ENCODE data around the gene CDH16. TPM values are rescaled to one million over a fixed set of nuclear protein-coding genes. Genes with fewer than 3 reads are reported as not detected.

Gene CDH16
- total RNA-seq, result 1 to 10 TPM in 2 of 6 donors, under 1 TPM in 1, not detected in 3; 0.40 to 1.8 (median 1.7) TPM

GRCh38 chr16:66918803-66919568, at the start of gene CDH16:
Gene CDH16 (minus strand): TSS chr16:66918885. CDS start chr16:66918065, 820 bp downstream.
- DNase-seq, result no peak
- Histone ChIP-seq H3K9me3 (no peaks in the 10 kb centered on the region), H3K27ac (peak within 1 kb of the TSS in 2 of 4 donors; percentile 11 to 26), H3K4me3 (no peak within 1 kb of the TSS), H3K27me3 (peaks cover 0 to 1% (median 0%) of the 10 kb centered on the region in 4 donors), H3K4me1 (peaks cover 5 to 10% (median 6%) of the 10 kb centered on the region in 4 donors), H3K36me3 (peaks cover 0 to 8% (median 4%) of the 10 kb centered on the region in 4 donors)
- TF ChIP-seq POLR2AphosphoS5 (IDR thresholded peaks at IDR 0.05) (no peak), CTCF (IDR thresholded peaks at IDR 0.05) (no peak), POLR2A (IDR thresholded peaks at IDR 0.05) (no peak), EP300 (IDR thresholded peaks at IDR 0.05) (no peak)
- no peak for ATAC-seq (ENCODE audit: low FRiP score in 2 of 2)
- 58 to 66% methylated on average over 6 of the region's 7 CpGs for WGBS, 2 donors

- DNase-seq, result no peak
- no peak for ATAC-seq (ENCODE audit: low FRiP score in 2 of 2)
- Histone ChIP-seq H3K27me3 (no peaks in the 10 kb centered on the region), H3K36me3 (no peaks in the 10 kb centered on the region), H3K4me1 (peaks cover 0 to 11% (median 8%) of the 10 kb centered on the region in 4 donors), H3K27ac (no peak overlapping the region), H3K4me3 (no peak overlapping the region), H3K9me3 (no peaks in the 10 kb centered on the region)
- TF ChIP-seq EP300 (IDR thresholded peaks at IDR 0.05) (no peak), POLR2A (IDR thresholded peaks at IDR 0.05) (no peak), POLR2AphosphoS5 (IDR thresholded peaks at IDR 0.05) (no peak), CTCF (IDR thresholded peaks at IDR 0.05) (no peak)
- WGBS, 2 donors, result 80 to 92% methylated on average over 2 to 6 of the region's 6 CpGs
Observed at GRCh38 chr16:66964049-66964448, 45.4 kb upstream of the CDH16 start.

- H3K36me3 ChIP-seq, result no peaks in the 10 kb centered on the region
- TF ChIP-seq EP300 (IDR thresholded peaks at IDR 0.05) (no peak), POLR2A (IDR thresholded peaks at IDR 0.05) (no peak), CTCF (IDR thresholded peaks at IDR 0.05) (no peak), POLR2AphosphoS5 (IDR thresholded peaks at IDR 0.05) (no peak)
- peak in 1 of 2 donors; percentile 60 for ATAC-seq (ENCODE audit: low FRiP score in 2 of 2)
- no peaks in the 10 kb centered on the region for H3K9me3 ChIP-seq
- no peaks in the 10 kb centered on the region for H3K27me3 ChIP-seq
- peaks cover 0 to 11% (median 8%) of the 10 kb centered on the region in 4 donors for H3K4me1 ChIP-seq
- 18 to 25% methylated on average over 5 of the region's 5 CpGs for WGBS, 2 donors
- peak in 1 of 2 donors; percentile 82 for DNase-seq
- H3K27ac ChIP-seq, result peak overlapping the region in 2 of 4 donors; percentile 20 to 56
- no peak overlapping the region for H3K4me3 ChIP-seq
Observed at GRCh38 chr16:66961914-66962313, 43.2 kb upstream of the CDH16 start.

- DNase-seq, result peak in 1 of 2 donors; percentile 72
Observed at GRCh38 chr16:66961065-66961744, 42.5 kb upstream of the CDH16 start, which contains the start of gene CES3. Gene CES3 (plus strand): TSS chr16:66961266. CDS start chr16:66961308, 42 bp downstream.

More at GRCh38 chr16:66961065-66961744, 42.5 kb upstream of the CDH16 start, which contains the start of gene CES3:
- ATAC-seq (ENCODE audit: low FRiP score in 2 of 2), result peak; percentile 69 to 83
- no peaks in the 10 kb centered on the region for H3K9me3 ChIP-seq
- H3K36me3 ChIP-seq, result no peaks in the 10 kb centered on the region
- peaks cover 0 to 11% (median 8%) of the 10 kb centered on the region in 4 donors for H3K4me1 ChIP-seq
- no peaks in the 10 kb centered on the region for H3K27me3 ChIP-seq
- 76 to 82% methylated on average over 13 to 16 of the region's 16 CpGs for WGBS, 2 donors
- TF ChIP-seq CTCF (IDR thresholded peaks at IDR 0.05) (peak; percentile 45 to 65 (median 57)), POLR2A (IDR thresholded peaks at IDR 0.05) (no peak)
- H3K27ac ChIP-seq, result peak within 1 kb of the TSS in 2 of 4 donors; percentile 20 to 26
- H3K4me3 ChIP-seq, result peak within 1 kb of the TSS in 1 of 4 donors; percentile 11
